ENCODE results near the gene SPRR1B. TPM values are rescaled to one million over a fixed set of nuclear protein-coding genes. Genes with fewer than 3 reads are reported as not detected.

Gene SPRR1B, protein sequence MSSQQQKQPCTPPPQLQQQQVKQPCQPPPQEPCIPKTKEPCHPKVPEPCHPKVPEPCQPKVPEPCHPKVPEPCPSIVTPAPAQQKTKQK
- total RNA-seq, result not detected

GRCh38 chr1:153030895-153031294 is at the start of gene SPRR1B:
SPRR1B (plus strand) TSS chr1:153031203; CDS start chr1:153032346, 1,143 bp downstream.
- Histone ChIP-seq H3K9me3 (no peaks in the 10 kb centered on the region), H3K27me3 (no peaks in the 10 kb centered on the region), H3K4me3 (no peak within 1 kb of the TSS), H3K27ac (no peak within 1 kb of the TSS), H3K36me3 (no peaks in the 10 kb centered on the region), H3K4me1 (no peaks in the 10 kb centered on the region)
- no peak for TF ChIP-seq POLR2A (IDR thresholded peaks at IDR 0.05)
- no peak for TF ChIP-seq CTCF (IDR thresholded peaks at IDR 0.05)
- no peak for TF ChIP-seq EP300 (IDR thresholded peaks at IDR 0.05)
- TF ChIP-seq POLR2AphosphoS5 (IDR thresholded peaks at IDR 0.05), result no peak
- no peak for ATAC-seq (ENCODE audit: low FRiP score in 2 of 2)
- DNase-seq, result no peak

GRCh38 chr1:152982076-152982475 is 48.9 kb upstream of the SPRR1B start:
- 75 to 79% methylated on average over 4 of the region's 4 CpGs for WGBS, 2 donors
- TF ChIP-seq POLR2A (IDR thresholded peaks at IDR 0.05) (no peak), EP300 (IDR thresholded peaks at IDR 0.05) (no peak), POLR2AphosphoS5 (IDR thresholded peaks at IDR 0.05) (no peak), CTCF (IDR thresholded peaks at IDR 0.05) (no peak)
- ATAC-seq (ENCODE audit: low FRiP score in 2 of 2) (no peak), DNase-seq (no peak)
- Histone ChIP-seq H3K9me3 (no peaks in the 10 kb centered on the region), H3K36me3 (no peaks in the 10 kb centered on the region), H3K4me3 (no peak overlapping the region), H3K27ac (no peak overlapping the region), H3K4me1 (no peaks in the 10 kb centered on the region), H3K27me3 (no peaks in the 10 kb centered on the region)

GRCh38 chr1:152983234-152983633 is 47.8 kb upstream of the SPRR1B start:
- H3K4me1 ChIP-seq, result no peaks in the 10 kb centered on the region
- TF ChIP-seq POLR2A (IDR thresholded peaks at IDR 0.05), result no peak
- no peak for TF ChIP-seq CTCF (IDR thresholded peaks at IDR 0.05)
- TF ChIP-seq POLR2AphosphoS5 (IDR thresholded peaks at IDR 0.05), result no peak
- TF ChIP-seq EP300 (IDR thresholded peaks at IDR 0.05), result no peak
- H3K9me3 ChIP-seq, result no peaks in the 10 kb centered on the region
- no peak for ATAC-seq (ENCODE audit: low FRiP score in 2 of 2)
- no peak overlapping the region for H3K4me3 ChIP-seq
- no peak overlapping the region for H3K27ac ChIP-seq
- no peak for DNase-seq
- H3K36me3 ChIP-seq, result no peaks in the 10 kb centered on the region
- H3K27me3 ChIP-seq, result no peaks in the 10 kb centered on the region

DNA sequence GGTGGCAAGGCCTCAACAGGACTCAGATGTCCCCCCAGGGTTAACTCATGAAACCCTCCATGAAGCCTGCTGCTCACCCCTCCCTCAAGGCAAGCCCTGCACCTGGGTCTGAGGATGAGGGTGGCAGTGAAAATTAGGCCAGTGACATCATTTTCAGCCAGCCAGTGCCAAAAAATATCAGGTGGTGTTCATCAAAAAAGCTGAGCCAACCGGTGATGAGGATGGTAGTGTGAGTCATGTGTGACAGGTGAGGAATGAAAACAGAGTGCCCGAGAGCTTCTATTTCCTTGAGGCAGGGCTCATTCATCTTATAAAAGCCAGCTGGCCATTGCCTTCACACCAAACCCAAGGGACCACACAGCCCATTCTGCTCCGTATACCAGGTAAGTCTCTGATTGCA is 47.3 kb upstream of the SPRR1B start, which contains the start of gene SPRR1A:
SPRR1A (plus strand) TSS at position 339 of the 400 bp plus-strand sequence. CDS start 1,150 bp downstream, outside the sequence.
- Histone ChIP-seq H3K4me3 (no peak within 1 kb of the TSS), H3K27ac (no peak within 1 kb of the TSS), H3K4me1 (no peaks in the 10 kb centered on the region), H3K27me3 (no peaks in the 10 kb centered on the region), H3K36me3 (no peaks in the 10 kb centered on the region), H3K9me3 (no peaks in the 10 kb centered on the region)
- WGBS, 2 donors, result 74 to 88% methylated on average over 3 of the region's 3 CpGs
- no peak for DNase-seq
- TF ChIP-seq CTCF (IDR thresholded peaks at IDR 0.05) (no peak), POLR2A (IDR thresholded peaks at IDR 0.05) (no peak)
- no peak for ATAC-seq (ENCODE audit: low FRiP score in 2 of 2)

- 85 to 88% methylated on average over 2 of the region's 2 CpGs for WGBS, 2 donors
- no peak for TF ChIP-seq POLR2AphosphoS5 (IDR thresholded peaks at IDR 0.05)
- TF ChIP-seq CTCF (IDR thresholded peaks at IDR 0.05), result no peak
- no peak for TF ChIP-seq EP300 (IDR thresholded peaks at IDR 0.05)
- TF ChIP-seq POLR2A (IDR thresholded peaks at IDR 0.05), result no peak
- DNase-seq, result no peak
- H3K27me3 ChIP-seq, result no peaks in the 10 kb centered on the region
- no peaks in the 10 kb centered on the region for H3K4me1 ChIP-seq
- H3K4me3 ChIP-seq, result no peak overlapping the region
- ATAC-seq (ENCODE audit: low FRiP score in 2 of 2), result no peak
- no peak overlapping the region for H3K27ac ChIP-seq
- no peaks in the 10 kb centered on the region for H3K36me3 ChIP-seq
- H3K9me3 ChIP-seq, result no peaks in the 10 kb centered on the region
Observed at GRCh38 chr1:152986578-152986977, 44.4 kb upstream of the SPRR1B start.
